Activated B cell treated with CpG ODN at 0.5 μM for 24 hours (primary cell): ENCODE data around the gene CRYGA. TPM values are rescaled to one million over a fixed set of nuclear protein-coding genes. Genes with fewer than 3 reads are reported as not detected.

ENCODE experiments used
- ATAC-seq: fragments of 200-7000 bp; cut with Tn5 transposase; one replicate; pipeline ENCODE4 v1.10.0; 2021; ENCODE audit warnings: low read depth, mild to moderate bottlenecking, moderate library complexity
- CTCF ChIA-PET: fragments of 350-600 bp; sonication (Branson Sonifier 250); formaldehyde crosslinking; loops from one replicate; lab custom pipeline; 2021; ENCODE audit warnings: antibody characterized with exemption; lab: Charles Lee
- POLR2A ChIA-PET: fragments of 350-600 bp; sonication (Branson Sonifier 250); formaldehyde crosslinking; loops from one replicate; lab custom pipeline; 2021; ENCODE audit warnings: antibody characterized with exemption; lab: Charles Lee
- DNase-seq: peaks from one replicate; pipeline ENCODE4 v3.0.0; 2022
- H3K27ac Mint-ChIP-seq: one replicate; pipeline ENCODE4 v1.8.0; 2020; ENCODE audit warnings: mixed read lengths
- H3K27me3 Mint-ChIP-seq: one replicate; pipeline ENCODE4 v1.8.0; 2021; ENCODE audit warnings: mixed read lengths
- H3K36me3 Mint-ChIP-seq: one replicate; pipeline ENCODE4 v1.8.0; 2021; ENCODE audit warnings: low read depth, mixed read lengths
- H3K4me1 Mint-ChIP-seq: one replicate; pipeline ENCODE4 v1.8.0; 2021; ENCODE audit warnings: mixed read lengths
- H3K4me3 Mint-ChIP-seq: one replicate; pipeline ENCODE4 v1.8.0; 2020; ENCODE audit warnings: mild to moderate bottlenecking, mixed read lengths
- H3K9me3 Mint-ChIP-seq: one replicate; pipeline ENCODE4 v1.8.0; 2020; ENCODE audit warnings: mixed read lengths
- CTCF ChIP-seq: fragments of 200-600 bp; IDR thresholded peaks from one replicate; pipeline ENCODE4 v1.8.0; 2022; ENCODE audit warnings: antibody characterized with exemption, mild to moderate bottlenecking
- intact Hi-C: fragments of 100-400 bp; cut with micrococcal nuclease; formaldehyde crosslinking; loops from one replicate; pipeline ENCODE4 v1.15.1; 2024
- total RNA-seq: library from RNA; stranded (reverse); gene quantifications from 2 replicates; pipeline ENCODE4 v1.2.3, GENCODE V29; 2022

The CRYGA gene
- total RNA-seq, 1 donor from 2014 or later: not detected

DNA sequence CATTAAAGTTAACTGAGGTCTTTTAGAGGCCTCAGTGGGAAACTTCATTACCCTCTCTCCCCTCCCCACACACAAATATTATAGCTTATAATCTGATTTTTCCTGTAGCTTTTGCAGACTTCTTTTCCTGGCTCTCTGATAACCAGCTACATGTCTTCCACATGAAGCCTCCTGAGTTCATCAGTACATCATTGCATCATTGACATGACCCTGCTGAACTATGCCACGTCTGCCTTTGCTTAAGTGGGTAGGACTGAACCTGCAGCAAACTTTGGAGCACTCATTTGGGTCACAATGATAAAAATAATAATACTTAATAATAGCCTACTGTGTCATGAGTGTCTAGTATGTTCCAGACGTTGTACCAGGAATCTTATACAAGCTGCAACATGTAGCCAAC lies 7.0 kb downstream of the CRYGA start:
- DNase-seq (no peak), ATAC-seq (no peak)
- Mint-ChIP-seq H3K4me3 (no peak overlapping the region), H3K27me3 (peaks cover 7% of the 10 kb centered on the region), H3K9me3 (peaks cover 6% of the 10 kb centered on the region), H3K4me1 (no peaks in the 10 kb centered on the region), H3K27ac (no peak overlapping the region), H3K36me3 (no peaks in the 10 kb centered on the region)
- CTCF ChIA-PET: no interaction called here
- POLR2A ChIA-PET: no interaction called here
- TF ChIP-seq CTCF: no peak
- intact Hi-C loops: no loop called here

GRCh38 chr2:208153156-208153555 lies 10.2 kb downstream of the CRYGA start:
- Mint-ChIP-seq H3K36me3 (no peaks in the 10 kb centered on the region), H3K27me3 (peaks cover 4% of the 10 kb centered on the region), H3K27ac (no peak overlapping the region), H3K4me3 (no peak overlapping the region), H3K4me1 (no peaks in the 10 kb centered on the region), H3K9me3 (peaks cover 12% of the 10 kb centered on the region)
- intact Hi-C loops: no loop called here
- ChIA-PET CTCF (no interaction called here), POLR2A (interaction anchor here (0.7 kb wide), 1 partner anchor 1869 kb away, joined by 4 read pairs; no protein-coding TSS in a partner anchor)
- ATAC-seq: no peak
- DNase-seq: no peak
- no peak for TF ChIP-seq CTCF

DNA sequence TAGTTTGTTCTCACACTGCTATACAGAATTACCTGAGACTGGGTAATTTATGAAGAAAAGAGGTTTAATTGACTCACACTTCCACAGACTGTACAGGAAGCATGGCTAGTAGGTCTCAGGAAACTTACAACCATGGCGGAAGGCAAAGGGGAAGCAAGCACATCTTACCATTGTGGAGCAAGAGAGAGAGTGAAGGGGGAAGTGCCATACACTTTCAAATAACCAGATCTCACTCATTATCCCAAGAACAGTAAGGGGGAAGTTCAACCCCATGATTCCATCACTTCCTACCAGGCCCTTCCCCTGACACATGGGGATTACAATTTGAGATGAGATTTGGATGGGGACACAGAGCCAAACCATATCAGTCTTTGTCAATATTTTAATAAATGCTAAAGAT lies 12.4 kb downstream of the CRYGA start:
- no peak for TF ChIP-seq CTCF
- DNase-seq: no peak
- no peak overlapping the region for H3K27ac Mint-ChIP-seq
- no peaks in the 10 kb centered on the region for H3K4me1 Mint-ChIP-seq
- H3K4me3 Mint-ChIP-seq: no peak overlapping the region
- peaks cover 12% of the 10 kb centered on the region for H3K9me3 Mint-ChIP-seq
- POLR2A ChIA-PET: no interaction called here
- no peak for ATAC-seq
- CTCF ChIA-PET: no interaction called here
- no peaks in the 10 kb centered on the region for H3K36me3 Mint-ChIP-seq
- H3K27me3 Mint-ChIP-seq: peaks cover 7% of the 10 kb centered on the region
- intact Hi-C loops: no loop called here

- POLR2A ChIA-PET: no interaction called here
- DNase-seq (no peak), ATAC-seq (no peak)
- Mint-ChIP-seq H3K36me3 (no peaks in the 10 kb centered on the region), H3K4me3 (no peak overlapping the region), H3K27ac (no peak overlapping the region), H3K27me3 (peaks cover 5% of the 10 kb centered on the region), H3K9me3 (peaks cover 12% of the 10 kb centered on the region), H3K4me1 (no peaks in the 10 kb centered on the region)
- no peak for TF ChIP-seq CTCF
- CTCF ChIA-PET: no interaction called here
- intact Hi-C loops: no loop called here
These were observed 13.3 kb downstream of the CRYGA start for GRCh38 chr2:208150094-208150493.

- POLR2A ChIA-PET: no interaction called here
- ATAC-seq: no peak
These were observed 14.6 kb downstream of the CRYGA start for GRCh38 chr2:208148803-208149202.

More at GRCh38 chr2:208148803-208149202, 14.6 kb downstream of the CRYGA start:
- Mint-ChIP-seq H3K27me3 (peaks cover 8% of the 10 kb centered on the region), H3K9me3 (peaks cover 12% of the 10 kb centered on the region), H3K27ac (no peak overlapping the region), H3K36me3 (no peaks in the 10 kb centered on the region), H3K4me1 (no peaks in the 10 kb centered on the region), H3K4me3 (no peak overlapping the region)
- intact Hi-C loops: no loop called here
- no peak for TF ChIP-seq CTCF
- DNase-seq: no peak
- CTCF ChIA-PET: no interaction called here
